Ramos (cell line): ENCODE data around the gene VASH2.

ENCODE experiments used
- in situ Hi-C: fragments of 300-500 bp; cut with MboI; formaldehyde crosslinking; loops from one replicate; pipeline ENCODE4 v1.14.3; 2022; ENCODE audit warnings: low sequenced_read_pairs; ENCODE audit not compliant: unreplicated experiment

VASH2 gene

GRCh38 chr1:212928323-212929291 is 21.7 kb upstream of the VASH2 start:
- in situ Hi-C loops: no loop called here

GRCh38 chr1:212930986-212931678 is 19.2 kb upstream of the VASH2 start:
- in situ Hi-C loops: no loop called here

DNA sequence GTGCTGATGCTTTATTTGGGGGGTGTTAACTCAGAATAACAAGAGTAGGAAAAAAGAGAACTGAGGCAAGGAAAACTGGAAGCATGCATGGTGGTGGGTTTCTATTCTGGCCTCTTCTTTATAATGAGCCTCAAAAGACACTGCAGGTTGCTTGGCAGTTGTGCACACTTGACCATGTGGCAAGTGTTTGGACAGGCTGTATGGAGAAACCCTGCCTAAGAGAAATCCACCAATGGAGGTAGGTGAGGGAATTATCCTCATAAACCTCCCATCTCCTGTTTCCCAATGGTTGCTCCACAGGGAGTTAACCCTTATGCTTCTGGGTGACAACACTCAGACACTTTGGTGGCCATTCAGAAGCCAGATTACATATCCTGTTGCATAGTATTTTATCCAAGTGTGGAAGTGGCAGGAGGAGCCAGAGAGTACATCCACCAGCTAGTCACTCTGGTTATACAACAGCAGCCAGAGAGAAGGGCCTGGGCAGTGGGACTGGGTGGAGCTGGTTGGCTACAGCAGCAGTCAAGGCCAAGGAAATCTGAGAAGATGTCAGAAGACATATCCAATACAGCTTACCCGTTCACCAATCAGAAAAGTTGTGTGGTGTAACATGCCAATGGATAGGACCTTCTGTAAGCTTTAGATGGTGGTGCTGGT is 16.4 kb upstream of the VASH2 start:
- in situ Hi-C loops: no loop called here

- in situ Hi-C loops: no loop called here
Observed at GRCh38 chr1:212935387-212935981, 14.9 kb upstream of the VASH2 start.

DNA sequence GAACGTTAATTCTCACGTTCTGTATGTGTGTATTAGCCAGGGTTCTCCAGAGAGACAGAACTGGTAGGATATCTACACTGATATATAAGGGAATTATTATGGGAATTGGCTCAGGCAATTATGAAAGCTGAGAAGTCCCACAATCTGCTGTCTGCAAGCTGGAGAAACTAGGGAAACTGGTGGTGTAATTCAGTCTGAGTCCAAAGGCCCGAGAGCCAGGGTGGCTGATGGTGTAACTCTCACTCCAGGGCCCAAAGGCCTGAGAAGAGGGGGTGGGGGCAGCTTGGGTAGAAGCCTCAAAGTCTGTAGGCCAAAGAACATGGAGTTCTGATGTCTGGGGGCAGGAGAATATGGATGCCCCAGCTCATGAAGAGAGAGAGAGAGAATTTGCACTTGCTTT is 13.3 kb upstream of the VASH2 start:
- in situ Hi-C loops: no loop called here

DNA sequence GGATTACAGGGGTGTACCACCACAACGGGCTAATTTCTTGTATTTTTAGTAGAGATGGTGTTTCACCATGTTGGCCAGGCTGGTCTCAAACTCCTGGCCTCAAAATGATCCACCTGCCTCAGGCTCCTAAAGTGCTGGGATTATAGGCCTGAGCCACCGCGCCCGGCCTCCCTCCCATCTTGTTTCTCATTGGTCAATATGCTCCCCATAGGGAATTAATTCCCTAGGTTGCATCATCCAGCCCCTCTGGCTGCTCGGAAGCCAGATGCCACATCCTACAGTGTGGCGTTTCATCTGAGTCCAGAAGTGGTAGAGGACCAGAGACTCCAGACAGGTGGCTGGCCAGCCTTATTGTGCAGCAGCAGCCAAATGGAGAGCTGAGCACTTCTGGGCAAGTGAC is 11.5 kb upstream of the VASH2 start:
- in situ Hi-C loops: no loop called here

DNA sequence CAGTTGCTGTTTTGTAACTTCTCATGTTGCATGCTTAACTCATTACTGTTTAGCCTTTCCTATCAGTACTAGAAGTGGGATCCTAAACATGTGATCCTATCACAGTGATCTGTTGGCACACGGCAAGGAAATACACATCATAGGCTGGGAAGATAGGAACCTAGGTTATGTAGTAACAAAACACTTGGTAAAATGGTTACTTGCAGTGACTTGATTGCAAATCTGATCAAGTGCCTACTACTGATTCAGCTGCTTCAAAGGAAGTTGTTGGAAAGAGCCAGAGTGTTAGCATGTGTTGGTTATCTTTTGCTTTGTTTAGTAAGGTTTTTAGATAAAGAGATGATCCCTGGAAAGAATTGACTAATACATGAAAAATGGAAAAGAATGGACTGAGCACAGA is 8.9 kb upstream of the VASH2 start:
- in situ Hi-C loops: no loop called here

GRCh38 chr1:212942679-212943392 is 7.5 kb upstream of the VASH2 start:
- in situ Hi-C loops: no loop called here

GRCh38 chr1:212943393-212943710 is 7.0 kb upstream of the VASH2 start:
- in situ Hi-C loops: no loop called here

DNA sequence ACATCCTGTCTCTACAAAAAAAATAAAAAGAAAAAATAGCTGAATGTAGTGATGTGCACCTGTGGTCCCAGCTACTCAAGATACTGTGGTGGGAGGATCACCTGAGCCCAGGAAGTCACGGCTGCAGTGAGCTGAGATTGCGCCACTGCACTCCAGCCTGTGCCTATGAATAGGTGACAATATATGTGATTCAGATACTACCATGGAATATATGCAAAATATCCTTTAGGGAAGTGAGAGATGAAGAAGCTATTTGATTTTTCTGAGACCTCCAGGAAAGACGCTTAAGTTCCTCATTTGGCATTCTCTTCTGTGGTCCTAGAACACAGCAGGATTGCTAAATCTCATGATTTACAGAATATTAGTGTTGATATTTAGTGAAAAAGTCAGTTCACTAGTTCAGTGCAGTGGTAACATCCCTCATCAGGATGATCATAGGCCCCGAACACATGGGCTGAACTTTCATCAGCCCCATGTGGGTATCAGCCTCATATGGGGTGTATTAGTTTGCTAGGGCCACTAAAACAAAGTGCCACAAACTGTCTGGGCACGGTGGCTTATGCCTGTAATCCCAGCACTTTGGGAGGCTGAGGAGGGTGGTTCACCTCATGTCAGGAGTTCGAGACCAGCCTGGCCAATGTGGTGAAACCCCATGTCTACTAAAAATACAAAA is 6.0 kb upstream of the VASH2 start:
- in situ Hi-C loops: no loop called here

DNA sequence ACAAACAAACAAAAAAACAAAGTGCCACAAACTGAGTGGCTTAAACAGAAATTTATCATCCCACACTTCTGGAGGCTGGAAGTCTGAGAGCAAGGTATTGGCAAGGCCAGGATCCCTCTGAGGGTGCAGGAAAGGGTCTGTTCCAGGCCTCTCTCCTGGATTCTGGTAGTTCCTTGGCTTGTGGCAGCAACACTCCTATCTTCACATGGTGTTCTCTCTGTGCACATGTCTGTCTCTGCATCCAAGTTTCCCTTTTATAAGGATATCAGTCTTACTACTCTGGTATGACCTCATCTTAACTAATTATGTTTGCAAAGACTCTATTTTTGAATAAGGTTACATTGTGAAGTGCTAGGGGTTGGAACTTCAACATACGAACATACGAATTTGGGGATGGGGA is 5.3 kb upstream of the VASH2 start:
- in situ Hi-C loops: no loop called here

DNA sequence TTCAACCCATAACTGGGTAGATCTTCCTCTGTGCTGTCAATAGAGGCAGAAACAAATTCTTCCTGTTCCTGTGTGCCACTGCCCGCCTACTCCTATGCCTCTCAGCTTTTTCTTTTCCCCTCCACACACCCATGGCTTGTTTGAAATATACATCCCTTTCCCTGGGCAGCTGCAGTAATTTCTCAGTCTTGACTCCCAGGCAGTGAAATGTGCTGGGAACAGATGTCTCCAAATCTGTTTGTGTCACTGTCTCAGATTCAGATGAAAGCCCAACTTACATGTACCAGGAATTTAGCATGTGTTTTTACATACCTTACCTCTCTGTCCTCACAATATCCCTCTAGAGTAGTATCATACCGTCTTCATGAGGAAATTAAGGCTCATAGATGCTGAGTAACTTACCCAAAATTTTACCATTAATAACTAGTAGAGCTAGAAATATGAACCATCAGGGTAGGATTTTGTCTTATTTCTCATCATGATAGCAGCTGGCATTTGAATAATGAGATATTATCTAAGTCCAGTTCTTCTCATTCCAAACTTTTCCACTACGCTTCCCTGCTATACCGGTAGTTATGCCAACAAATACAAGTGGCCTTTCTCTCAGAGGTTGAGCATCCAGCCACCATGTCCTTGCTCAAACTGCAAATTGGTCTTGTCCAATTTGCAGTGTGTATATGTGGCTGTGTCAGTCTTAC is 4.7 kb upstream of the VASH2 start:
- in situ Hi-C loops: no loop called here

DNA sequence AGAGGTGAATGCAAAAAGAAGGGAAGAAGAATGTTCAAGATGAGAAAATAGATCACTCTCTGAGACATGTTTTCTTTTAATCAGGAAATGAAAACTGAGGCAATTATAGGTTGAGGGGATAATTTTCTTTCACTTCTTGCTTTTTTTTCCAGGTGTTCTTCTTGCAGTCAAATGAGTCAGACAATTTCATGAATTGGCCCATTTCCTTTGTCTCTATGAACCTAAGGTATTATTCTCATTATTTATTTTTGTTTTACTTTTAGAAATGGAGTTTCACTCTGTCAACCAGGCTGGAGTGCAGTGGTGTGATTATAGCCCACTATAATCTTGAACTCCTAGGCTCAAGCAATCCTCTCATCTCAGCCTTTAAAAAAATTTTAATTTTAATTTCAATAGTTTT is 3.5 kb upstream of the VASH2 start:
- in situ Hi-C loops: no loop called here

GRCh38 chr1:212949771-212950170 is 570 bp upstream of the VASH2 start:
- in situ Hi-C loops: no loop called here

DNA sequence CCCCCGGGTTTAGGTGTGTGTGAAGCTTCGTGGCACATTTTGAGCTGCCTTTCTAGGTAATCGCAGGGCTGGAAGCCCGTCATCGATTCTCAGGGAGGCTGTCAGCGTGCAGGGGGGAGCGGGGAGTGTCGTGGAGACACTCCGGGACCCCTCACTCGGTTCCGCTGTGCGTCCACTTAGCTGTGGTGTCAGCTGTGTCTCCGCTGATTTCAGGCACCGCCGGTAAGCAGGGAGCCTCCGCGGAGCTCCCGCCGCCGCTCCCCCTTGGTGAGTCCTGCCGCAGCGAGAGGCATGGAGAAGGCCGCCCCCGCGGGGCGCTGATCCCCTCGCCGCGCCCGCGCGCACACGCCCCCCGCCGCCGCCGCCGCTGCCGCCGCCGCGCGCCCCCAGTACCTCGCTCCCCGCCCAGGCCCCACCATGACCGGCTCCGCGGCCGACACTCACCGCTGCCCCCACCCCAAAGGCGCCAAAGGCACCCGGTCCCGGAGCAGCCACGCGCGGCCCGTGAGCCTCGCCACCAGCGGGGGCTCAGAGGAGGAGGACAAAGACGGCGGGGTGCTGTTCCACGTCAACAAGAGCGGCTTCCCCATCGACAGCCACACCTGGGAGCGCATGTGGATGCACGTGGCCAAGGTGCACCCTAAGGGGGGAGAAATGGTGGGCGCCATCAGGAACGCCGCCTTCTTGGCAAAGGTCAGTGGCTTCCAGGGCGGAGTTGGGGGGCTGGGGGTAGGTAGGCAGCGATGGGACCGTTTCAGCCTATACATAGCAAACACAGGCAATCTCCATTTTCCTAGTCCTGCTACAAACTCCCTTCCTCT is 995 bp downstream of the VASH2 start:
- in situ Hi-C loops: no loop called here

GRCh38 chr1:212951947-212952640 is 1.8 kb downstream of the VASH2 start:
- in situ Hi-C loops: no loop called here

DNA sequence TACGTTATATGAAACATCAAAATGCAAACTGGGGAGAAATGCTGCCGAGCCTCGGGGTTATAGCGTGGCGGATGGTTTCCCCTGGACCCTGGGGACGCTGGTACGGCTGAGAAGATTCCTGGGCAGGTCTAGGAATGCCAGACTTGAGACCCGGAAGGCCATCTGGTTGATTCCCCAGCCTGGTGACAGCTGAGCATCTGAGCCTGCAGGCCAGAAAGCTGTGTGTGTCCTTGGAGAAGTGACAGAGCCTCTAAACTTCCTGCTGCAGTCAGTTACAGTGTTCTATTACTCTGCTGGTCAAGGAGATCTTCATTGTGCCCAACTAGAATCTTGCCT is 2.3 kb downstream of the VASH2 start:
- in situ Hi-C loops: no loop called here

- in situ Hi-C loops: no loop called here
Observed at GRCh38 chr1:212953321-212953720, 3.0 kb downstream of the VASH2 start.
